HL-60 (cell line): ENCODE results near the gene RAB3A.

Experiments
- DNase-seq, 2 experiments: peaks; one replicate each; pipeline ENCODE4 v3.0.0-alpha.2; 2010 to 2020; ENCODE audit warnings: low read depth in 1 of 2, low spot score in 1 of 2
- H3K27ac ChIP-seq: fragments of 250-450 bp; sonication (Bioruptor Pico); replicated peaks from 2 replicates; pipeline ENCODE4 v1.5.1; 2020; ENCODE audit warnings: mild to moderate bottlenecking, moderate library complexity
- H3K27me3 ChIP-seq: fragments of 250-450 bp; sonication (Bioruptor Pico); 2 replicates; pipeline ENCODE4 v1.5.1; 2021; ENCODE audit warnings: mild to moderate bottlenecking, moderate library complexity; ENCODE audit not compliant: insufficient read depth, poor library complexity, severe bottlenecking
- H3K4me3 ChIP-seq: replicated peaks from 2 replicates; pipeline ENCODE4 v1.5.1; 2011; ENCODE audit warnings: mild to moderate bottlenecking, control low read depth, low read length; ENCODE audit not compliant: insufficient read depth
- GABPA ChIP-seq: IDR thresholded peaks from 2 replicates; pipeline ENCODE4 v1.6.1; 2012; ENCODE audit warnings: low read depth
- POLR2AphosphoS5 ChIP-seq: IDR thresholded peaks from 2 replicates; pipeline ENCODE4 v1.6.1; 2012; ENCODE audit warnings: low read depth
- SPI1 ChIP-seq: IDR thresholded peaks from 2 replicates; pipeline ENCODE4 v1.6.1; 2012; ENCODE audit warnings: low read depth, mild to moderate bottlenecking, borderline replicate concordance
- TF ChIP-seq, protein P1 (sequence below): IDR thresholded peaks from 2 replicates; pipeline ENCODE4 v1.6.1; 2012; ENCODE audit warnings: low read depth; ENCODE audit not compliant: insufficient replicate concordance
- TF ChIP-seq, protein P2 (sequence below): IDR thresholded peaks from one replicate; pipeline ENCODE4 v1.5.1; 2011; ENCODE audit warnings: low read length, control low read depth, inconsistent platforms; ENCODE audit not compliant: insufficient read depth

RAB3A gene

DNA sequence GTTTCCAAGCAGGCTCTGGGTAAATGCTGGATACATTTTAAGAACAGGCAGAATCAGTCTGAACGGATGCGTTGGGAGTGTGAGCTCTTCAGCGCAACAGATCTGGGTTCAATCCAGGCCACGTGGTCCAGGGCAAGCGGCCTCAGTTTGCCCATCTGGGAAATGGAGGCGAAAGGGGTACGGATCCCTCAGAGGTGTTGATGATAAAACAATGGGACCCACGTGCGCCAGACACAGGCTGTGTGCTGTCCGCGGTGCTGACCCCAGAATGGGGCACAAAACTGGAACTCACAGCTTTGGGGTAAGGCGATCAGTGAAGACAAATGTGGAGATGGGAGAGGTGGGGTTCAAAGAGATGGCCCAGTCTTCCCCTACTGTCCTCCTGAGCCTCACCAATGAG, 35.5 kb upstream of the RAB3A start:
- Histone ChIP-seq H3K4me3 (no peak overlapping the region), H3K27me3 (no peaks in the 10 kb centered on the region), H3K27ac (no peak overlapping the region)
- TF ChIP-seq, protein P1, sequence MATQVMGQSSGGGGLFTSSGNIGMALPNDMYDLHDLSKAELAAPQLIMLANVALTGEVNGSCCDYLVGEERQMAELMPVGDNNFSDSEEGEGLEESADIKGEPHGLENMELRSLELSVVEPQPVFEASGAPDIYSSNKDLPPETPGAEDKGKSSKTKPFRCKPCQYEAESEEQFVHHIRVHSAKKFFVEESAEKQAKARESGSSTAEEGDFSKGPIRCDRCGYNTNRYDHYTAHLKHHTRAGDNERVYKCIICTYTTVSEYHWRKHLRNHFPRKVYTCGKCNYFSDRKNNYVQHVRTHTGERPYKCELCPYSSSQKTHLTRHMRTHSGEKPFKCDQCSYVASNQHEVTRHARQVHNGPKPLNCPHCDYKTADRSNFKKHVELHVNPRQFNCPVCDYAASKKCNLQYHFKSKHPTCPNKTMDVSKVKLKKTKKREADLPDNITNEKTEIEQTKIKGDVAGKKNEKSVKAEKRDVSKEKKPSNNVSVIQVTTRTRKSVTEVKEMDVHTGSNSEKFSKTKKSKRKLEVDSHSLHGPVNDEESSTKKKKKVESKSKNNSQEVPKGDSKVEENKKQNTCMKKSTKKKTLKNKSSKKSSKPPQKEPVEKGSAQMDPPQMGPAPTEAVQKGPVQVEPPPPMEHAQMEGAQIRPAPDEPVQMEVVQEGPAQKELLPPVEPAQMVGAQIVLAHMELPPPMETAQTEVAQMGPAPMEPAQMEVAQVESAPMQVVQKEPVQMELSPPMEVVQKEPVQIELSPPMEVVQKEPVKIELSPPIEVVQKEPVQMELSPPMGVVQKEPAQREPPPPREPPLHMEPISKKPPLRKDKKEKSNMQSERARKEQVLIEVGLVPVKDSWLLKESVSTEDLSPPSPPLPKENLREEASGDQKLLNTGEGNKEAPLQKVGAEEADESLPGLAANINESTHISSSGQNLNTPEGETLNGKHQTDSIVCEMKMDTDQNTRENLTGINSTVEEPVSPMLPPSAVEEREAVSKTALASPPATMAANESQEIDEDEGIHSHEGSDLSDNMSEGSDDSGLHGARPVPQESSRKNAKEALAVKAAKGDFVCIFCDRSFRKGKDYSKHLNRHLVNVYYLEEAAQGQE = peak; percentile 97
- no peak for TF ChIP-seq SPI1
- DNase-seq = no peak

DNA sequence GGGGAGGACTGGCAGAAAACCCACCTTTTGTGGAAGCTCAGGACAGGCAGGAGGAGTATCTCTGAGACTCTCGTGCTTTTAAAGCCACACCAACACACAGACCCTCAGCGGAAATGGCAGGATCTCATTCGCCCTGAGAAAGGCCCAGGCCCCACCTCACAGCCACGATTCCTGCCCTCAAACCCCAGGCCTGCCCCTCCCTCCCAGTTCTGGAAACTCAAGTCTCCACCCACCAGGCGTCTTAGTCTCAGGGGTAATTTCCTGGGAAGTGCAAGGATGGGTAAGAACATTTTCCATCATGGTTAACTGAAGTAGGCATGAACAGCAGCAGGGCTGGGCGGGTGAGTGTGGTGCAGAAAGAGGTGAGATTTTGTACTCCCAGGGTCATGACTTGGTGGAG, 30.4 kb upstream of the RAB3A start:
- Histone ChIP-seq H3K27ac (no peak overlapping the region), H3K4me3 (no peak overlapping the region), H3K27me3 (no peaks in the 10 kb centered on the region)
- no peak for DNase-seq
- TF ChIP-seq, protein P2, sequence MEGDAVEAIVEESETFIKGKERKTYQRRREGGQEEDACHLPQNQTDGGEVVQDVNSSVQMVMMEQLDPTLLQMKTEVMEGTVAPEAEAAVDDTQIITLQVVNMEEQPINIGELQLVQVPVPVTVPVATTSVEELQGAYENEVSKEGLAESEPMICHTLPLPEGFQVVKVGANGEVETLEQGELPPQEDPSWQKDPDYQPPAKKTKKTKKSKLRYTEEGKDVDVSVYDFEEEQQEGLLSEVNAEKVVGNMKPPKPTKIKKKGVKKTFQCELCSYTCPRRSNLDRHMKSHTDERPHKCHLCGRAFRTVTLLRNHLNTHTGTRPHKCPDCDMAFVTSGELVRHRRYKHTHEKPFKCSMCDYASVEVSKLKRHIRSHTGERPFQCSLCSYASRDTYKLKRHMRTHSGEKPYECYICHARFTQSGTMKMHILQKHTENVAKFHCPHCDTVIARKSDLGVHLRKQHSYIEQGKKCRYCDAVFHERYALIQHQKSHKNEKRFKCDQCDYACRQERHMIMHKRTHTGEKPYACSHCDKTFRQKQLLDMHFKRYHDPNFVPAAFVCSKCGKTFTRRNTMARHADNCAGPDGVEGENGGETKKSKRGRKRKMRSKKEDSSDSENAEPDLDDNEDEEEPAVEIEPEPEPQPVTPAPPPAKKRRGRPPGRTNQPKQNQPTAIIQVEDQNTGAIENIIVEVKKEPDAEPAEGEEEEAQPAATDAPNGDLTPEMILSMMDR = no peak
- TF ChIP-seq, protein P1 = no peak
- no peak for TF ChIP-seq GABPA
- TF ChIP-seq SPI1 = no peak
- no peak for TF ChIP-seq POLR2AphosphoS5

DNA sequence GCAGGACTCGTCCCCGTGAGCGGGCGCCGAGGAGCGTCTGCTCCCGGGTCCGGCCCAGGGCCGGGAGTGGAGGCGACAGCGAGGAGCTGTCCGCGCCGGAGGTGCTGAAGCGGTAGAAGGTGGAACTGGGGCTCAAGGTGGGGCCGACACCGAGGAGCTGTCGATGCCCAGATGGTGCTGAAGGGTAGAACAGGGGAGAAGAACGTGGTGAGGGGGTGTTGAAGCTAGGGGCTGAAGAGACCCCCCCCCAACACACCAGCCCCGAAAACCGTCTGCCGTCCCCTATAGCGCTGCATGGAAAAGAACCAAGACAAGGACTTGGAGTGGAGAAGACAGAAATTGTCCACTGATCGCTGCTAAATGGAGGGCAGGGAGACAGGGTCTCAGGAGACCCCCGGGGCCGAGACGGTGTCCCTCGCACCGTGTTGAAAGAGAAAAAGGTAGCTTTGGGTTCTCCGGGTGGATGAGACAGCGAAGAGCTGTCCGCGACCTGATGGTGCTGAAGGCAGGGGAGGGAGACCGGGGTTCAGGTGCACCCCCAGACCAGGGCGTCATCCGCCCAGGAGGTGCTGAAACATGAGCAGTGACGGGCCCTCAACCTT, 29.5 kb upstream of the RAB3A start:
- H3K4me3 ChIP-seq = no peak overlapping the region
- TF ChIP-seq, protein P2 = no peak
- TF ChIP-seq, protein P1 = peak; percentile 91
- H3K27ac ChIP-seq = no peak overlapping the region
- peak; percentile 25 to 50 for DNase-seq
- no peaks in the 10 kb centered on the region for H3K27me3 ChIP-seq
